Measurements from ENCODE around the gene ELAPOR2. TPM values are rescaled to one million over a fixed set of nuclear protein-coding genes. Genes with fewer than 3 reads are reported as not detected.
"Not testable (repeated sequence)": the region's sequence is repeated elsewhere in the genome, so short reads cannot be mapped to it uniquely, and the experiment has no call there.

The ELAPOR2 gene
- total and polyA plus RNA-seq, 2 experiments from 2014 or later = 12.7 to 28.3 TPM

DNA sequence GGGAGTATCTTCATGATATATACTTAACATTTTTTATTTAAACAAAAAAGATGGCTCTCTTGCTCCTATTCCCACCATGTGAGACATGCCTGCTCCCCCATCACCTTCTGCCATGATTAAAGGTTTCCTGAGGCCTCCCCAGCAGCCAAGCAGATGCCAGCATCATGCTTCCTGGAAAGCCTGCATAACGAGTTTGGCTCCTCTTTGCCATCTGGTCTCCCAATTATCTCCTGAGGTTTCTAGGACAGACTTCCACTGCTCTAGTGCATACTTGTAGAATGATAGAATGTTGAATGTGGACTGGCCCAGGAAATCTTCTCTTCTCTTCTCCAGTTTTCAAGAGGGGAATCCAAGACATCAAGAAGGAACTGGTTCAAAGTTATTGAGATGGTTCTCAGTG is 45.9 kb upstream of the ELAPOR2 start:
- TF ChIP-seq, protein P1, sequence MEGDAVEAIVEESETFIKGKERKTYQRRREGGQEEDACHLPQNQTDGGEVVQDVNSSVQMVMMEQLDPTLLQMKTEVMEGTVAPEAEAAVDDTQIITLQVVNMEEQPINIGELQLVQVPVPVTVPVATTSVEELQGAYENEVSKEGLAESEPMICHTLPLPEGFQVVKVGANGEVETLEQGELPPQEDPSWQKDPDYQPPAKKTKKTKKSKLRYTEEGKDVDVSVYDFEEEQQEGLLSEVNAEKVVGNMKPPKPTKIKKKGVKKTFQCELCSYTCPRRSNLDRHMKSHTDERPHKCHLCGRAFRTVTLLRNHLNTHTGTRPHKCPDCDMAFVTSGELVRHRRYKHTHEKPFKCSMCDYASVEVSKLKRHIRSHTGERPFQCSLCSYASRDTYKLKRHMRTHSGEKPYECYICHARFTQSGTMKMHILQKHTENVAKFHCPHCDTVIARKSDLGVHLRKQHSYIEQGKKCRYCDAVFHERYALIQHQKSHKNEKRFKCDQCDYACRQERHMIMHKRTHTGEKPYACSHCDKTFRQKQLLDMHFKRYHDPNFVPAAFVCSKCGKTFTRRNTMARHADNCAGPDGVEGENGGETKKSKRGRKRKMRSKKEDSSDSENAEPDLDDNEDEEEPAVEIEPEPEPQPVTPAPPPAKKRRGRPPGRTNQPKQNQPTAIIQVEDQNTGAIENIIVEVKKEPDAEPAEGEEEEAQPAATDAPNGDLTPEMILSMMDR (IDR thresholded peaks at IDR 0.05; ENCODE audit: poor library complexity) = no peak
- TF ChIP-seq EZH2 (IDR thresholded peaks at IDR 0.05; ENCODE audit: borderline replicate concordance) = no peak
- no peak for TF ChIP-seq EZH2phosphoT487 (IDR thresholded peaks at IDR 0.05; ENCODE audit: low read depth, severe bottlenecking, unreplicated experiment)
- H3K36me3 ChIP-seq (replicated peaks; ENCODE audit: insufficient read depth, low read depth) = no peaks in the 10 kb centered on the region
- H3K4me2 ChIP-seq = no peak overlapping the region
- no peaks in the 10 kb centered on the region for H3K9me2 ChIP-seq (replicated peaks; ENCODE audit: insufficient read depth)
- 90% methylated on average over 1 of the region's 1 CpG for WGBS (ENCODE audit: low lambda C conversion rate, missing lambda C conversion rate)
- DNase-seq (ENCODE audit: low spot score) = no peak
- no peaks in the 10 kb centered on the region for H3K27me3 ChIP-seq
- no peaks in the 10 kb centered on the region for H3K4me1 ChIP-seq (ENCODE audit: insufficient read depth)
- no peaks in the 10 kb centered on the region for H3K79me2 ChIP-seq
- H3K9me3 ChIP-seq (ENCODE audit: low read depth) = no peaks in the 10 kb centered on the region
- no peaks in the 10 kb centered on the region for H4K20me1 ChIP-seq (ENCODE audit: insufficient read depth, poor library complexity, severe bottlenecking)
- H3K4me3 ChIP-seq = no peak overlapping the region
- H3K27ac ChIP-seq = no peak overlapping the region
- no peak overlapping the region for H2AFZ ChIP-seq

DNA sequence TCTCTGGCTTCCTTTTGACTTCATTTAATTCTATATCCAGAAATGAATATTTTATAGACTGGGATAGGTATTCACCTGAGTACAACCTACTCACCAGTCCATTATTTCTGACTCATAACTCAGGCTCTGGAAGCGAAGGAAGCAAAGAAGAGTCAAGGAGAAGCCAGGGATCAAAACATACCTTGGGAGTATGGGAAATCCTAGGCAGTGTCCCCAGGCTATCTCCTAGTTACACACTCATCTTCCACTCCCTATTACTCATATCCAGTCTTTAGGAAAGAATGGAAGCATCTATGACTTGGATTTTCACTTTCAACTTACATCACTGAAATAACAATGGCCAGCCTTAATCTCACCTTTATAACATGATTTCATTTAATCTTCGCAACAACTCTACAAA is 40.9 kb upstream of the ELAPOR2 start:
- H3K27me3 ChIP-seq = no peaks in the 10 kb centered on the region
- H2AFZ ChIP-seq = no peak overlapping the region
- H3K27ac ChIP-seq = no peak overlapping the region
- H3K36me3 ChIP-seq (replicated peaks; ENCODE audit: insufficient read depth, low read depth) = no peaks in the 10 kb centered on the region
- H3K4me1 ChIP-seq (ENCODE audit: insufficient read depth) = no peaks in the 10 kb centered on the region
- no peak overlapping the region for H3K4me3 ChIP-seq
- no peak overlapping the region for H3K4me2 ChIP-seq
- no peak for DNase-seq (ENCODE audit: low spot score)
- WGBS (ENCODE audit: low lambda C conversion rate, missing lambda C conversion rate) = 79% methylated on average over 2 of the region's 2 CpGs
- no peaks in the 10 kb centered on the region for H3K9me3 ChIP-seq (ENCODE audit: low read depth)
- no peaks in the 10 kb centered on the region for H4K20me1 ChIP-seq (ENCODE audit: insufficient read depth, poor library complexity, severe bottlenecking)
- TF ChIP-seq, protein P1 (IDR thresholded peaks at IDR 0.05; ENCODE audit: poor library complexity) = no peak
- TF ChIP-seq EZH2 (IDR thresholded peaks at IDR 0.05; ENCODE audit: borderline replicate concordance) (no peak), EZH2phosphoT487 (IDR thresholded peaks at IDR 0.05; ENCODE audit: low read depth, severe bottlenecking, unreplicated experiment) (no peak)
- H3K9me2 ChIP-seq (replicated peaks; ENCODE audit: insufficient read depth) = no peaks in the 10 kb centered on the region
- H3K79me2 ChIP-seq = no peaks in the 10 kb centered on the region

DNA sequence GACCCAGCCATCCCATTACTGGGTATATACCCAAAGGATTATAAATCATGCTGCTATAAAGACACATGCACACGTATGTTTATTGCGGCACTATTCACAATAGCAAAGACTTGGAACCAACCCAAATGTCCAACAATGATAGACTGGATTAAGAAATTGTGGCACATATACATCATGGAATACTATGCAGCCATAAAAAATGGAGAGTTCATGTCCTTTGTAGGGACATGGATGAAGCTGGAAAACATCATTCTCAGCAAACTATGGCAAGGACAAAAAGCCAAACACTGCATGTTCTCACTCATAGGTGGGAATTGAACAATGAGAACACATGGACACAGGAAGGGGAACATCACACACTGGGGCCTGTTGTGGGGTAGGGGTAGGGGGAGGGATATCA is 37.9 kb upstream of the ELAPOR2 start:
- H3K4me1 ChIP-seq (ENCODE audit: insufficient read depth); H3K4me2 ChIP-seq; DNase-seq (ENCODE audit: low spot score); H3K36me3 ChIP-seq (replicated peaks; ENCODE audit: insufficient read depth, low read depth); H3K79me2 ChIP-seq; H4K20me1 ChIP-seq (ENCODE audit: insufficient read depth, poor library complexity, severe bottlenecking); H3K27ac ChIP-seq; H2AFZ ChIP-seq; H3K27me3 ChIP-seq; H3K9me2 ChIP-seq (replicated peaks; ENCODE audit: insufficient read depth); H3K4me3 ChIP-seq; H3K9me3 ChIP-seq (ENCODE audit: low read depth): not testable (repeated sequence)
- WGBS (ENCODE audit: low lambda C conversion rate, missing lambda C conversion rate) = 100% methylated on average over 1 of the region's 2 CpGs

DNA sequence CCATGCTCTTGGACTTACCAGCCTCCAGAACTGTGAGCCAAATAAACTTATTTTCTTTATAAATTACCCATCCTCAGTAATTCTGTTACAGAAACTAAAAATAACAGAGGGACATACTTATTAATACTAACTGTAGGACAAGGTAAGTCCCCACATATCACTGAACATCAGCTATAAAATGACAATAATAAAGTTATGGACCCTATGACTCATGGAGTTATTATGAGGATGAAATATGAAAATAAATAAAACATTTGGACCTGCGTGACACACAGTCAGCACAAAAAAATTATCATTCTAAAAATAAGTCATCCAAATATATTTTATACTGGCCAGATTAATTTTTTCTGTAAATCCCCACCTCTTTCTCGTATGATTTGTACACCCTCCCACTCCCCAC is 34.9 kb upstream of the ELAPOR2 start:
- H3K9me2 ChIP-seq (replicated peaks; ENCODE audit: insufficient read depth) = no peaks in the 10 kb centered on the region
- no peak overlapping the region for H2AFZ ChIP-seq
- no peaks in the 10 kb centered on the region for H3K79me2 ChIP-seq
- H3K4me2 ChIP-seq = no peak overlapping the region
- DNase-seq (ENCODE audit: low spot score) = no peak
- H3K27me3 ChIP-seq = no peaks in the 10 kb centered on the region
- TF ChIP-seq EZH2 (IDR thresholded peaks at IDR 0.05; ENCODE audit: borderline replicate concordance) = no peak
- no peaks in the 10 kb centered on the region for H3K4me1 ChIP-seq (ENCODE audit: insufficient read depth)
- no peaks in the 10 kb centered on the region for H3K9me3 ChIP-seq (ENCODE audit: low read depth)
- H3K36me3 ChIP-seq (replicated peaks; ENCODE audit: insufficient read depth, low read depth) = no peaks in the 10 kb centered on the region
- H3K4me3 ChIP-seq = no peak overlapping the region
- 95% methylated on average over 2 of the region's 2 CpGs for WGBS (ENCODE audit: low lambda C conversion rate, missing lambda C conversion rate)
- no peak overlapping the region for H3K27ac ChIP-seq
- H4K20me1 ChIP-seq (ENCODE audit: insufficient read depth, poor library complexity, severe bottlenecking) = no peaks in the 10 kb centered on the region
